GM18907 (cell line): Measurements from ENCODE around the gene POLR2F.

Source experiments
- ATAC-seq: cut with Tn5 transposase; IDR thresholded peaks from one replicate; pipeline ENCODE4 v1.9.1; 2021; ENCODE audit warnings: mild to moderate bottlenecking, moderate library complexity; ENCODE audit not compliant: unreplicated experiment

Gene POLR2F

DNA sequence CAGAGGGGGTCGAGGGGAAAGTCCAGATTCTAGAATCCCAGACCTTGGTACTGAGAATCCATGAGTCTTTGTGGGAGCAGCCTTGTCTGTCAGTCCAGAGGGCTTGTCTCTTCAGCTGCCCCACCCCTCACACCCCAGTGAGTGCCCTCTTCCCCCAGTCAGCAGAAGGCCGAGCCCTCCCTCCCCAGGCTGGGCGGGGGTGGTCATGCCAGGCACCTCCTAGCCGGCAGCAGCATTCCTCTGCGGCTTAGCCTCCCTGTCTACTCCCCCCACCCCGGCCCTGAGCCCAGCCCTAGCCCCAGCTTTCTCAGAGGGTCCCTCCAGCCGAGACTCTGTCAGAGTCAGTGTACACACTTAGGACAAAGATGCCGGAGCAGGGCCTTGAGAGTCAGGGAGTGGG, 26.3 kb downstream of the POLR2F start:
- ATAC-seq, result no peak

DNA sequence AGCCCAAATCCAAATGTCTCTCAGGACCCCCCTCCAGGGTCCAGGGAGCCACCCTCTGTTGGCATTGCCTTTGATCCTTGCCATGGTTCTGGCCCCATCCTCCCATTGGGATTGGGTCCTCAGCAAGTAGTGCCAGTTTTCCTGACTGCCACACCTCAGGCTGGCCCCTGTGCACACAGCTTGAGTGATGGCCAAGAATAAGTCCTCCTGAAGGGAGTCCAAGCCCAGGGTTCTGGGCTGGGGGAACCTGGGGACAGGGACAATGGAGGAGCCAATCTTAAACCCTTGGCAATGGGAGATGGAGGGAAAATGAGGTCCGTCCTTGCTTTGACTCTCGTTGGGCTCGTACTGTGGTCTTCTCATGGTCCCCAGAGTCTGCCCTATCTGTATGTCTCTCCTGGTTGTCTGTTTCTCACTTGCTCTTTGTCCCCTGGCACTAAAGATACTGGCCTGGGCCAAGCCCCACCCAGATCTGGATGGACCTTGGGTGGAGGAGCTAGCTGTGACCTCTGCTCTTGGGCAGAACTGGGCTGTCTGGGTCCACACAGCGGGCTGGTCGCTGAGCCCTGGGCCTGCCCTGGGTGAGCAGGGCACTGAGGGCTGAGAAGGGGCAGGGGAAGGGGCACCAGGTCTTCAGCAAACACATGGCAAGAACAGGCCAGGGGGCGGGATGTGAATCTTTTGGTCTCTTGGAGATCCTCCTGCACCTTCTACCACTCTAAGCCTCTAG, 27.9 kb downstream of the POLR2F start:
- no peak for ATAC-seq

DNA sequence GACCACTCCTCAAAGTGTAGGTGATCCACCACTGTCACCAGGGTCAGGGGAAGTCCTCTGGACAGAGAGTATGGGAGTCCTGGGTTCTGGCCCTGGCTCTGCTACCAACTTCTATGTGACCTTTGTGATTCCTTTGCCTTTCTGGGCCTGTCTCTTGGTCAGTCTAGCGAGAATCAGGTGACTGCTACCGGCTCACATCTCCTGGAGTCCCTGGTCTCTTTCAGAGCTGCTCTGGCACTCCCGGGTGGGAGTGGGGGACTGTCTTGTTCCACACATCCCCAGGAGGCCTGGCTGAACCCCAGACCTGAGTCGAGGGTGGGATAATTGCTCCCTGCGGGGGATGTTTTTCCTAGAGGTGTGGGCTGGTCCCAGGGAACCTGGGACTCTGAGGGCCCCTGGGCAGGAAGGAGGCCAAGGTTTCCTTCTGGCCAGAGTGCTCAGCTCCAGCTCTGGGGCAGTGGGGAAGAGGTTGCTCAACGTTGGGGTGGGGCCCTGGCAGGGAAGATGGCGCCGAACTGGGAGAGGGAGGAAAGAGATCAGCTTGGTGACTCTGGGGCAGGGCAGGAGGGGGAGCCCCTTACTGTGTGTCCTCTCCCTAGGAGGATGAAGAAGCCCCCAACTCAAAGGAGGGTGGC, 28.8 kb downstream of the POLR2F start:
- ATAC-seq, result no peak

DNA sequence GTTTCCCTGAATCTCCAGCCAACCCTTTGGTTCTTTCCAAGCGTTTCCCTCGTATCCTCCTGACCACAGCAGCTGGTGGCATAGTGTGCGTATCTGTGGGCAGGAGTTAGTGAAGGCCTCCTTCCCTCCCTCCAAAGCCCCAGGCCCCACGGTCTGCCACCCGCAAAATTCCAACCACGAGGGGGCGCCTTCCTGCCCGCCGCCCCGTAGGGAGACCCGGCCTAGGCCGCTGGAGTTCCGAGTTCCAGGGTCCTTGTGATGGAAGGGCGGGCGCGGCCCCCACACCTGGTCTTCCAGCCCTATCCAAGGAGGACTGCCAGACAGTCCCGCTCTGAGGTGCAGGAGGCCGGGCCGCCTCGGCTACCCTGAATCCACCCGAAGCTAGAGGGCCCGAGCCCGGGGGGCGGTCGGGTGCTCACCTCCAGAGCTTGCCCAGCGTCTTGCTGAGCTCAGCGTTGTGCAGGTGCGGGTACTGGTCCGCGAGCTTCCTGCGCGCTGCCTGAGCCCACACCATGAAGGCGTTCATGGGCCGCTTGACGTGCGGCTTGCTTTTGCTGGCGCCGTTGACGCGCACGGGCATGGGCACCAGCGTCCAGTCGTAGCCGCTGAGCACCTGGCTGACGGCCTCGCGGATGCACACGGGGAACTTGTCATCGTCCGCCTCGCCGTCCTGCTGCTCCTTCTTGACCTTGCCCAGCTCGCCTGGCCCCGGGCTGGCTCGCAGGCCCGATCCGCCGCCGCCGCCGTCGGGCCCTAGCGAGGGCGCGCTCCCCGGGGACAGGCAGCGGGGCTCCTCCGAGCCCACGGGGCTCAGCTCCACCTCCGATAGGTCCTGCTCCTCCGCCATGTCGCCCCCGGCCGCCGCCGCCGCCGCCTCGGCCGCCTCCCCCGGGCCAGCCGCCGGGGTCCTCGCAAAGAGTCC, 29.7 kb downstream of the POLR2F start:
- no peak for ATAC-seq

DNA sequence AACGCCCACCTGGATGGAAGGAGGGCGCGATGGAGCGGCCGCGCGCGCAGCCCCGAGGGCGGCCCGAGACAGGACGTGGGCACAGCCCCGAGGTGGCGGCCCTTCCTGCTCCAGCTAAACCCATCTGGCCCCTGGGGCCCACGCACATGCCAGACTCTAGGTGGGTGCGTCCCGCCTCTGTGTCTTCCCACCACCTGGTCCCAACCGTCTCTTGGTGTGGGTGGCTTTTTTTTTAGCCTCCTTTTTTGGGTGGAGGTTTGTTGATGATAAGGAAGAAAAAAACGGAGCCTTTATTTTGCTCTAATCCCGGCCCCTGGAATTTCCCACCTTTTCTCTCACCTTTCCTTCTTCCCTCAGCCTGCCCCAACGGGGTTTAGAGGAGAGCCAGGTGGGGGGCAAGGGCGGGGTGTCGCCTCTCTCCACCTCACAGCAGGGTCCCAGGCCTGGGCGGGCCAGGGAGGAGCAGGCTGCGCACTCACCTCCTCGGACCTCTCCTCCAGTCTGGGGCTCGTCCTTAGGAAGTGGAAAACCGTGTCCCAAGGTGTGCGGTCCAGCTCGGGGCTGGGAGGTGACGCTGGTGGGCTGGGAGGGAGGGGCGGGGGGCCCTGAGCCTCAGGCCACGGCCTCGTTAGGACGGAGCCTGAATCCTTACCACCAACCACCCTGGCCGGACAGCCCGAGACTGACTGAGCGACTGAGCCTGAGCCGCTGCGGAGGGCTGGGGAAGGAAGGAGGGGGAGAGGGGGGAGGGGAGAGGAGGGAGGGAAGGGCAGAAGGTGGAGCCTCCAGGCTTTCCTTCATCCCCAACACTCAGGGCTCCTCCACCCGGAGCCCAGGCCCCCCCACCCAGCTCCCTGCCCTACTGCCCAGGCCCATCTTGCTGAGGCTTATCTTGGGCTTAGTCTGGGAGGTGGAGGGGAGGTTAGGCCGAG, 30.6 kb downstream of the POLR2F start, which contains the start of gene SOX10:
Gene SOX10 (minus strand): TSS at position 696 of the 932 bp plus-strand sequence. CDS start 771 bp downstream, outside the sequence.
- ATAC-seq, result no peak

DNA sequence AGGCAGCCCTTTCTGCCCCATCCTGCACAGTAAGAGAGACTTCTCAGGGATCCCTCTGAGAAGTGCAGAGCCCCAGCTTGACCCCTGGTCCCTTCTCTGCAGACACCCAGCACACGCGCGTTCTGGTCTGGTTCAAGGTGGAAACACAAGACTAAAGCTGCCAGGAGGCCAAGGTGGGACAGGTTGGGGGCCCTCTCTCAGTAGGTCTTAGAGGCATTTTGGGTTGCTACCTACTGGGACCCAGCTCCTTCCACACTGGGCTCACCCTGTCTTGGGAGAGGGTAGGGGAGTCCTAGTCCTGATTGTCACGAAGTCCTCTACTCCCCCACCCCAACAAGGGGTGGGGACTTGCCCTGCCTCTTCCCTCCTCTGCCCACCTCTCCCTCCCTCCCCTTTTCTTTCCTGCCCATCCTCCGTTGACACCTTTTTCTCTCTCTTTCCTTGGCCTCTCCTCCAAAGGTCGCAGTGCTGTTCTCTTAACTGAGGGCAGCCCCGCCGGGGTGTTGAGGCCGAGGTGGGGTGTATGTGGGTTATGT, 31.6 kb downstream of the POLR2F start:
- no peak for ATAC-seq

DNA sequence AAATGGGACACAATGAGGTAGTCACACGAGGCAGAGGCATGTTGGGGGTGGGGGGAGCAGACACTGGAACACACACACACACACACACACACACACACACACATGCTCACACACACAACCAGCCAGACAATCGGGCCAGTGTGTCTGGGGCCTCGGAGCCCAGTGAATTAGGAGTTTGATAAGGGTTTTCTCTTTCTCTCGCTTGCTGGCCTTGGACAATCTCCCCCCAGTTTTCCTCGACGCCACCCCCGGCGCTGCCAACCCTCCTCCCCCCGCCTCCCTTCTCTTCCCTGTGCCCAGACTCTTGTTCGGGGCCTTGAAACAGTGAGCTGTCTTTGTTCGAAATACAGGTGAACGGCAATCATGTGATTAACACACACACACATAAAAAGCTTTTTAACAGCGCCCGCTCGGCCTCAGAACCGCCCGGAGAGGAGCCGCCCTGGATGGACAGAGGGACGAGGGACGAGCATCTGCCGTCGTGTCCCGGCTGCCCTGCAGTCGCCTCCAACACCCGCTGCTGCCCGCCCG, 32.3 kb downstream of the POLR2F start:
- no peak for ATAC-seq

DNA sequence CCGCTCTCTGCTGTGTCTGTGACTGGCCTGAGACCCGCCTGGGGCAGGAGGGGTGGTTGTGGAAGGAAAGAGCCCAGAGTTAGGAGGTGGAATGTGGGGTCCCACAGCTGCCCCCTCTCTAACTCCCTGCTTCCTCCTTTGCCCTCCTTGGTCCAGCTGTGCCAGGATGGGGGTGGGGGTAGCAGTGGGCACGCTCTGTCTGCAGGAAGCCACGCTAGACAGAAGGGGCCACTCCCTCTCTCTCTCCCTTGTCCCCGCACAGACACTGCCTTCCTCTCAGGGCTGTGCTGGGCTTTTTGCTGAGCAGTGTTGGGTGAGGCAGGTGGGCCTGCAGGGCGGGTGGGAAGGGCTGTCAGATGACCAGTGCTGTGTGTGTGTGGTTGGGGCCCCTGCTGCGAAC, 32.9 kb downstream of the POLR2F start:
- ATAC-seq, result no peak

DNA sequence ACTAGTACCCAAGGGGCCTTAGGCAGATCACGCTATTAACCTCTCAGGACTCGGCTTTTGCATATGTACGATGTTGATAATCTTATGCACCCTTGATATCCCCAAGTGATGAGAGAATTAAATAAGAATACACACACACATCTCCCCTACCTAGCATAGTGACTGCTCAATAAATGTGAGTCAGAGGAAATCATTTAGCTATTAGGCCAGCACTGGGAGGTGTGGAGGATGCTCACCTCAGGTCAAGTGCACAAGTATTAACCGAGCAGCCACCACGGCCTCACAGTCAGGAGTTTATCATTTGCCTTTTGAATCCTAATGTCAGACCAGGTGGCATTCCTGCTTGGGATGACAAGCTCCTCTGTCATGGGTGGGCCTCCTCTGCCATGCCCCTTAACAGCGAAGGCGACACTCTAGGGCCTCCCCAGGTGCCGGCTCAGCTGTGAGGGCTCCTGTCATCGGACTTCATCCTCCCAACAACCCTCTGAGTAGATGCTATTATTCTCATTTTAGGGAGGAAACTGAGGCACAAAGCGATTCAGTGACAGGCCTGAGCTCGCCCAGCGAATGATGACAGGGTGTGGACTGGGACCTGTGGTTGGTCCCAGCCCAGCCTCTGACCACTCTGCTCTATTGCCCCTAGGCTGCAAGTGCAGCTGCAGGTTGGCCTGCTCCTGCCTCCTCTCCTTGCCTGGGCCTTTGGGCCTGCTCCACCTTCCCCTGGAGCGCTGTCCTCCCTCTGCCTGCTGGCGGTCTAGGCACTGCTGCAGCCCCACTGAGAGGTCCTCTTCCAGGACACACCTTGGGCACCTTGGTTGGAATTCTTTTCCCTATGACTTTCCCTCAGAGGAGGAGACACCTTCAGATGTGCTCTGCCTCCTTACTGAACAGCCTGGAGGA, 35.9 kb downstream of the POLR2F start:
- ATAC-seq, result no peak

DNA sequence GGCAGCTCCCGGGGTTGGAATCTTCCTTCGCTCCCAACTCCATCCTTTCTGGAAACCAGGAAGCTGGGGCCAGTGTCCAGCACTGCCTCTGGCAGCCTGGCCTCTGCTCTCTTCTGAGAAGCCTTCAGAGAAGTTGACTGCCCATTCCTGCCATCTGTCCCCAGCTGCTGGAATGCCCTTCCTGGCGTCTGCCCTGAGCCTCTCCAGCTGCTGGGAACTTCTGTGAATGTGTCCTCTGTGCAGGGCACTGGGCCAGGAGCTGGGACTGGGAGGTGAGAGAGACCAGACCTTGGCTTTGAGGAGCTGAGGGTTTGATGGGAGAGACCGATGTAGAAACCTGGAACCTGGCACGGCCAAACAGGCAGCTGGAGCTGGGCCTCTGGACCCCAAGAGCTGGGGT, 36.8 kb downstream of the POLR2F start:
- ATAC-seq, result no peak

DNA sequence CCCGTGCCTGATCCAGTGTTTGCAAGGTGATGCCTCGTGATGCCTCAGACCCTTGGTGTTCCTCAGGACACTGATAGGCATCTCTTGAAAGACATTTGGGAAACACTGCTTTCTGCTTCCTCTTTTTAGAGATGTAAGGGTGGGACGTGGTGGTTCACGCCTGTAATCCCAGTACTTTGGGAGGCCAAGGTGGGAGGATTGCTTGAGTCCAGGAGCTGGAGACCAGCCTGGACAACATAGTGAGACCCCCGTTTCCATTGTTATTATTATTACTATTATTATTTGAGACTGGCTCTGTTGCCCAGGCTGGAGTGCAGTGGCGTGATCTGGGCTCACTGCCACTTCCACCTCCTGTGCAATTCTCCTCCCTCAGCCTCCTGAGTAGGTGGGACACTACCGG, 37.4 kb downstream of the POLR2F start:
- no peak for ATAC-seq

DNA sequence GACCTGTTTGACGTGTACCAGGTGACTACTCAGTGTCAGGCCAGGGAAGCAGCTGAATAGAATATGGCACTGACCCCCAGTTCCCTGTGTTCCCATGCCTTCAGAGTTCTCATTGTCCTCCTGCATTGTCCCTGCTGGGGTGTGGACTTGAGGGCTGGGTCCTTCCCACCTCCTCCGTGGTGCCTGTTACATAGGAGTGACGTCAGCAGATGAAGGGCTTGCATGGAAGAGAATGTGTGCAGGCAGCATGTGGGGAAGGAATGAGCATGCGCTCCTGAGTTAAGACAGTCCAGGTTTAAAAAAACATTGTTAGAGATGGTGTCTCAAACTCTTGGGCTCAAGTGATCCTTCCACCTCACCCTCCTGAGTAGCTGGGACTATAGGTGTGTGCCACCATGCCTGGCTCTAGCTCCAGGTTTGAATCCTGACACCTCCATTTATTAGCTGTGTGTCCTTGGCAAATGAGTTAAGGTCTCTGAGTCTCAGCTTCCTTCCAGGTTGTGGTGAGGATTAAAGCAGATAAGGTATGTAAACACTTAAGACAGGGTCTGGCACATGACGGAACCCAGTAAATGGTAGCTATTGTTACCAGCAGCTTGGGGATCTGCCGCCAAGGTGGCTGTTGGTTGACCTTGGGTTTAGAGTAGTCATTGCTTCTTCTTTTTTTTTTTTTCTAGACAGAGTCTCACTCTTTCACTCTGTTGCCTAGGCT, 38.4 kb downstream of the POLR2F start:
- no peak for ATAC-seq

DNA sequence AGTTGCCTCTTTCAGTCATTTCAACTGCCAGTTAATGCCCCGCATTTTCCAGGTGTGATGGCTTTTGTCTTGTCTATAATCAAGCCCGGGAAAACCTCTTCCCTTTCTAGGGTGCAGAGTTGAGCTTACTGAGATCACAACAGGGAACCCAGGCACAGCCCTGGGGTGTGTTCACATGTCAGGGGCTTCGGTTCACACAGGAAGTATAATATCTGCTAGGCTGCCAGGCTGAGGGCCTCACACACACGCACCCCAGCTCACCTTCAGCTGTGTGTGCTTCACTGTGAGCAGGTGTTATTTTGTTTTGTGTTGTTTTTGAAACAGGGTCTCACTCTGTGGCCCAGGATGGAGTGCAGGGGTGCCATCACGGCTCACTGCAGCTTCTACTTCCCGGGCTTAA, 40.5 kb downstream of the POLR2F start:
- ATAC-seq, result no peak

DNA sequence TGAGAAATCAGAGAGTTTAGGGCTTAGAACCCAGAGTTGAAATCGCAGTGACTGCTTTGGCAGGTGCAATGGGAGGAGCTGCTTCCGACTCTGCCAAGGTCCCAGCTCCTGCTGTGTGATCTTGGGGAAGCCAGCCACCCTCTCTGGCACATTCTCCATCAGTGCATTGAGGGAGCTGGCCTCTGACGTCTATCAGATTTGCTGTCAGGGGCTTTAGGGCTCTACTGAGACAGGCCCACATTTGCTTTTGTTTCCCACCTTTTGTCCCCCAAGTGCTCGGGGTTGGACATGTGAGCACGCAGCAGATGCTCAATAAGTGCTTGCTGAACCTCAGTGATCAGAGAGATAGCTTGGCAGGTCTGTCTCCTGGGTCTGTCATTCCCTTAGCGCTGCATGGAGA, 41.5 kb downstream of the POLR2F start:
- no peak for ATAC-seq

DNA sequence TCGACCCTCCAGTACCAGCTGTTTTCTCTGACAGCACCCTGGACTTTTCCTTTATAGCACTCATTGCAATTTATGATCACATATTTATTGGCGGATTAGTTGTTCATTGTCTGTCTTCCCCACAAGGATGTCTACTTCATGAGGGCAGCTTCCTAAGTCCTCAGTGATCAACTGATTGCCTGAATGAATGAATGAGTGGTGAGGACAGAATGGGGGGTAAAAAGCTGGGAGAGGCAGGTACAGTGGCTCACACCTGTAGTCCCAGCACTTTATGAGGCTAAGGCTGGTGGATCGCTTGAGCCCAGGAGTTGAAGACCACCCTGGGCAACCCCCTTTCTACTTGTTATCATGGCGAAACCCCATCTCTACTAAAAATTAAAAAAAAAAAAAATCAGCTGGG, 42.0 kb downstream of the POLR2F start:
- ATAC-seq, result no peak

DNA sequence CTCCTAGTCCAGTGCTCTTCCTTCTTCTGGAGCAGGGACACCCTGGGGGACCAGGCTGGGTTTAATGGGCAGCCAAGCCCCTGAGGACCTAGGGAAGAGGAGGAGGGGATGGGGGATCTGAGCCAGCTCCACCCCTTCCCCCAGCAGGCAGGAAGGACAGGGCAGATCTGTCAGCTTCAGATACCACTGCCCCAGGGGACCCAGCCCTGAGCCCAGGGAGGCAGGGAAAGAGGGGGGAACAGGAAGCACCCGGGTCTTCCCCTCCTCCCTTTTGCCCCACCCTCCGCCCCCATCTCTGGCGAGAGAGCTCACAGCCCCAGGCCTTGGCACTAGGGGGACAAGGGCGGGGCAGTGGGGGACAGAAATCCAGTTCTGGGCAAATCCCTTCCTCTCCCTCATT, 42.6 kb downstream of the POLR2F start:
- no peak for ATAC-seq

DNA sequence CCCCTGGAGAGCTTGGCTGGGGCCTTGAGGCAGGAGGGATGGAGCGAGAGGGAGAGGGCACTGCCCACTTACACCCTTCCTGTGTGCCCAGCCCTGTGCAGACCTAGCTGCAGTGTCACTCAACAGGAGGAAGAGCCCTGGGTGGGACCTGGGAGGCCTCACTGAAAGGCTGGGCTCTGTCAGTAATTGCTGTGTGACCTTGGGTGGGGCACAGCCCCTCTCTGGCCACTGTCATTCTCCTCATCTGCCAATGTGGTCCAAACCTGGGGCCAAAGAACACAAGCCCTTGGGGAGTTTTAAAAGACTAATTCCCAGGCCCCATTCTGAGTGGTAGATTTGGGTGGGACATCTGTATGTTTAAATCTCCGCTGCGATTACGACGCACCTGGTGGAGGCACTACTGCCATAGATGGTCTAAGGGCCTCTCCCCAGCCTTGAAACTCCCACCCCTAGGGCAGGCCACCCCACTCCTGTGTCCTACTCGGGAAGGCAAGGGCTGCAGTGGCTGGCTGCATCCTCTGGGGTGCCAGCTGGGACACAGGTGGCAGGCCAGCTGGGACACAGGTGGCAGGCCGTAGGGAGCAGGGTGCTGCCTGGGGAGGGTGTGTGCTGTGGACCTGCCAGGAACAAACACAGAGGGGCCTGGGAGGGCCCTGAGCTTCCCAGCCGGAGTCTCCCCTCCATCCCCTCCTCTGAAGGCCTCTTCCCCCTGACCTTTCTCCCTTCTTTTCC, 43.2 kb downstream of the POLR2F start:
- no peak for ATAC-seq

DNA sequence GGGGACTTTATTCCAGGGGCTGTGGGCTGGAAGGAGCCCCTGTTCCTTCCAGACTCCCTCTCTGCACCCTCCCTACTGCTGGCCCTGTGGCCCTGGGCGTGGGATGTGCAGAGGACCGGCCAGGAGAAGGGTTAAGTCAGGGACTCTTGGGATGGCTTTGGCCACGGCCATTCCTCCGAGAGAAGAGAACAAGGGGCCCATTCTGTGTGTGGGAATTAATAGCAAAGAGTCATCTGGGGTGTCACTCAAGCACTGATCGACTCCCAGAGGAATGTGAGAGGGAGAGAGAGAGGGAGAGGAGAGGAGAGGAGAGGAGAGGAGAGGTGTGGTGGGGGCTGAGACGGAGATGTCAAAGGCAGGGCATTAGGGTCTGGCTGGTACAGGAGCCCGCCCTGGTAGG, 45.0 kb downstream of the POLR2F start:
- ATAC-seq, result no peak
